DOHH2 (cell line): ENCODE data around the gene PARP9.

Source experiments
- H3F3A ChIP-seq: fragments of 200-600 bp; sonication (generic), shearing (Covaris generic); 2 replicates; pipeline ENCODE4 v1.6.0; 2016; ENCODE audit warnings: antibody characterized with exemption, mild to moderate bottlenecking; ENCODE audit not compliant: control insufficient read depth, insufficient read depth
- H3K27ac ChIP-seq: fragments of 200-600 bp; sonication (generic); 2 replicates; pipeline ENCODE4 v1.5.1; 2014; ENCODE audit warnings: low read depth, mild to moderate bottlenecking, low read length, moderate library complexity
- H3K27me3 ChIP-seq: fragments of 200-600 bp; sonication (generic); 2 replicates; pipeline ENCODE4 v1.6.1; 2014; ENCODE audit warnings: mild to moderate bottlenecking, low read length, mixed read lengths; ENCODE audit not compliant: control insufficient read depth
- H3K36me3 ChIP-seq: fragments of 200-600 bp; sonication (generic); 2 replicates; pipeline ENCODE4 v1.6.1; 2014; ENCODE audit warnings: mild to moderate bottlenecking, low read length, moderate library complexity, mixed read lengths; ENCODE audit not compliant: control insufficient read depth
- H3K4me1 ChIP-seq: fragments of 200-600 bp; sonication (generic); 2 replicates; pipeline ENCODE4 v1.6.1; 2014; ENCODE audit warnings: mild to moderate bottlenecking, low read length, mixed read lengths; ENCODE audit not compliant: control insufficient read depth
- H3K4me2 ChIP-seq: fragments of 200-600 bp; sonication (generic); 2 replicates; pipeline ENCODE4 v1.6.0; 2014; ENCODE audit warnings: mild to moderate bottlenecking, low read length, moderate library complexity
- H3K4me3 ChIP-seq: fragments of 200-600 bp; sonication (generic); 2 replicates; pipeline ENCODE4 v1.5.1; 2014; ENCODE audit warnings: mild to moderate bottlenecking, low read length, mixed read lengths
- H3K79me2 ChIP-seq: fragments of 200-600 bp; sonication (generic); 2 replicates; pipeline ENCODE4 v1.6.1; 2014; ENCODE audit warnings: mild to moderate bottlenecking, low read length, mixed read lengths; ENCODE audit not compliant: control insufficient read depth
- H3K9me2 ChIP-seq: fragments of 200-600 bp; sonication (generic); replicated peaks from 2 replicates; pipeline ENCODE4 v1.6.1; 2014; ENCODE audit warnings: mild to moderate bottlenecking, low read length, mixed read lengths; ENCODE audit not compliant: control insufficient read depth
- H3K9me3 ChIP-seq: fragments of 200-600 bp; sonication (generic); 2 replicates; pipeline ENCODE4 v1.6.1; 2014; ENCODE audit warnings: antibody characterized with exemption, low read length, mixed read lengths; ENCODE audit not compliant: control insufficient read depth, insufficient read depth
- H4K20me1 ChIP-seq: fragments of 200-600 bp; sonication (generic); 2 replicates; pipeline ENCODE4 v1.6.0; 2014; ENCODE audit warnings: low read depth, mild to moderate bottlenecking, antibody characterized with exemption, low read length, moderate library complexity; ENCODE audit not compliant: control insufficient read depth, insufficient read depth
- CTCF ChIP-seq: fragments of 200-600 bp; sonication (generic); IDR thresholded peaks from one replicate; pipeline ENCODE4 v1.5.1; 2014; ENCODE audit warnings: antibody characterized with exemption, mild to moderate bottlenecking, low read depth, low read length; ENCODE audit not compliant: poor library complexity, severe bottlenecking
- EZH2phosphoT487 ChIP-seq: fragments of 200-600 bp; sonication (generic); IDR thresholded peaks from 2 replicates; pipeline ENCODE4 v1.6.1; 2017; ENCODE audit warnings: borderline replicate concordance, mild to moderate bottlenecking, antibody characterized with exemption, low read length, moderate library complexity, mixed read lengths

PARP9 gene

DNA sequence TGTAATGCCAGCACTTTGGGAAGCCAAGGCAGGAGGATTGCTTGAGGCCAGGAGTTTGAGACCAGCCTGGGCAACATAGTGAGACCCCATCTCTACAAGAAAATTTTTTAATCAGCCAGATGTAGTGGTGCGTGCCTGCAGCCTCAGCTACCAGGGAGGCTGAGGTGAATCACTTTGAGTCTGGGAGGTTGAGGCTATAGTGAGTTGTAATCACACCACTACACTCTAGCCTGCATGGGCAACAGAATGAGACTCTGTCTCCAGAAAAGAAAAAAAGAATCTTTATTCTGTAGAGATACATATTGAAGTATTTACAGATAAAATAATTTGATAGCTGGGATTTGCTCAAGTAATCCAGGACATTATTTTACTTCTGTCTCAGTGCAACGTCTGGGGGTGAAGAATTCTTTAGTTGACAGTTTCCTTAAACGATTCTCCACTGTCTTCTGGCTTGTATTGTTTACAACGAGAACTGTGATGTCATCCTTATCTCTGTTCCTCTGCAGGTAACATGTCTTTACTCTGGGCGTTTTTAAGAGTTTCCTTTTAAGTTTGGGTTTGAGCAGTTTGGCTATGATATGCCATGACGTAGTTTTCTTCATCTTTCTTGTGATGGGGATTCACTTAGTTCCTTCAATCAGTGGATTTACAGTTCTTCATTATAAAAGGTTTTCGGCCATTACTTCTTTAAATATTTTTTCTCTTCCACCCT, 75.7 kb downstream of the PARP9 start:
- TF ChIP-seq CTCF (no peak), EZH2phosphoT487 (no peak)
- peaks cover 59% of the 10 kb centered on the region for H3K79me2 ChIP-seq
- no peaks in the 10 kb centered on the region for H3K9me2 ChIP-seq
- no peaks in the 10 kb centered on the region for H3K9me3 ChIP-seq
- H3K36me3 ChIP-seq = peaks cover 40% of the 10 kb centered on the region
- H3K4me2 ChIP-seq = no peak overlapping the region
- H3K27ac ChIP-seq = no peak overlapping the region
- no peaks in the 10 kb centered on the region for H3F3A ChIP-seq
- H4K20me1 ChIP-seq = peaks cover 6% of the 10 kb centered on the region; the same call in 1 of the 2 replicates
- no peaks in the 10 kb centered on the region for H3K27me3 ChIP-seq
- no peaks in the 10 kb centered on the region for H3K4me1 ChIP-seq
- no peak overlapping the region for H3K4me3 ChIP-seq

GRCh38 chr3:122484985-122485384, 79.1 kb downstream of the PARP9 start:
- no peaks in the 10 kb centered on the region for H3K27me3 ChIP-seq
- H3K79me2 ChIP-seq = peaks cover 71% of the 10 kb centered on the region
- H3K4me1 ChIP-seq = no peaks in the 10 kb centered on the region
- H3F3A ChIP-seq = no peaks in the 10 kb centered on the region
- no peaks in the 10 kb centered on the region for H4K20me1 ChIP-seq
- H3K9me2 ChIP-seq = no peaks in the 10 kb centered on the region
- TF ChIP-seq CTCF (no peak), EZH2phosphoT487 (no peak)
- H3K27ac ChIP-seq = no peak overlapping the region
- no peak overlapping the region for H3K4me2 ChIP-seq
- H3K9me3 ChIP-seq = no peaks in the 10 kb centered on the region
- no peak overlapping the region for H3K4me3 ChIP-seq
- H3K36me3 ChIP-seq = peaks cover 20% of the 10 kb centered on the region

GRCh38 chr3:122481390-122481789, 82.7 kb downstream of the PARP9 start:
- H3K4me1 ChIP-seq = no peaks in the 10 kb centered on the region
- H4K20me1 ChIP-seq = no peaks in the 10 kb centered on the region
- H3K36me3 ChIP-seq = peaks cover 8% of the 10 kb centered on the region
- H3K4me3 ChIP-seq = no peak overlapping the region
- H3K9me3 ChIP-seq = no peaks in the 10 kb centered on the region
- no peaks in the 10 kb centered on the region for H3K27me3 ChIP-seq
- H3K9me2 ChIP-seq = no peaks in the 10 kb centered on the region
- peaks cover 82% of the 10 kb centered on the region for H3K79me2 ChIP-seq
- no peak for TF ChIP-seq EZH2phosphoT487
- H3F3A ChIP-seq = no peaks in the 10 kb centered on the region
- no peak overlapping the region for H3K27ac ChIP-seq
- H3K4me2 ChIP-seq = no peak overlapping the region
